Breast epithelium (tissue), 4 donors: ENCODE results near the gene TMEM242. TPM values are rescaled to one million over a fixed set of nuclear protein-coding genes. Genes with fewer than 3 reads are reported as not detected.
A peak's percentile ranks its signal among the peaks of the same experiment; 100 is the strongest.

ENCODE experiments used
- DNase-seq, 2 donors: peaks; one replicate each; pipeline ENCODE4 v3.0.0-alpha.2; 2019; ENCODE audit warnings: low spot score in 2 of 2
- H3K27ac ChIP-seq, 2 donors: fragments of 200-600 bp; sonication (generic) in 1 of 2; one replicate each; pipeline ENCODE4 v1.5.1; 2016 to 2019; ENCODE audit warnings: mild to moderate bottlenecking in 1 of 2
- H3K27me3 ChIP-seq, 2 donors: fragments of 200-600 bp; sonication (generic) in 1 of 2; one replicate each; pipeline versions ENCODE4 v1.5.1 to v1.6.0; 2017 to 2019; ENCODE audit warnings: control low read depth in 1 of 2, mild to moderate bottlenecking in 1 of 2
- H3K36me3 ChIP-seq: fragments of 200-600 bp; one replicate; pipeline ENCODE4 v1.5.1; 2019
- H3K4me1 ChIP-seq, 2 donors: fragments of 200-600 bp; sonication (generic); one replicate each; pipeline ENCODE4 v1.5.1; 2016 to 2019; ENCODE audit warnings: control low read depth in 1 of 2
- H3K4me3 ChIP-seq, 3 donors: fragments of 200-600 bp; sonication (generic); 1 replicate in 2 of 3; 2 replicates in 1 of 3; pipeline ENCODE4 v1.5.1; 2016 to 2019; ENCODE audit warnings: mild to moderate bottlenecking in 3 of 3, moderate library complexity in 2 of 3
- H3K9me3 ChIP-seq, 2 donors: fragments of 200-600 bp; sonication (generic) in 1 of 2; one replicate each; pipeline ENCODE4 v1.5.1; 2016 to 2019; ENCODE audit warnings: control low read depth in 1 of 2
- POLR2A ChIP-seq: fragments of 450-650 bp; IDR thresholded peaks from one replicate; pipeline ENCODE4 v1.6.1; 2016; ENCODE audit warnings: antibody characterized with exemption, mild to moderate bottlenecking, moderate library complexity
- POLR2AphosphoS5 ChIP-seq, 3 donors: sonication (generic); formaldehyde crosslinking; IDR thresholded peaks; one replicate each; pipeline ENCODE4 v1.6.1; 2017; ENCODE audit warnings: antibody characterized with exemption in 3 of 3
- intact Hi-C: fragments of 100-400 bp; cut with DNase I; formaldehyde crosslinking; loops from one replicate; pipeline ENCODE4 v1.15.1; 2023; ENCODE audit warnings: low total_unique reads
- total RNA-seq, 3 donors: library from RNA; depleted of rRNA; stranded (reverse); fragments of >200 nt; gene quantifications; one replicate each; pipeline ENCODE4 v1.1.0, GENCODE V29; 2016
- TF ChIP-seq, protein P1 (sequence below), 3 donors: fragments of 450-650 bp; IDR thresholded peaks; one replicate each; pipeline ENCODE4 v1.5.1; 2016 to 2017; ENCODE audit warnings: antibody characterized with exemption in 3 of 3, mild to moderate bottlenecking in 3 of 3, moderate library complexity in 3 of 3

Gene TMEM242
- total RNA-seq, 3 donors from 2014 or later, result 5.3 to 7.9 (median 7.3) TPM

DNA sequence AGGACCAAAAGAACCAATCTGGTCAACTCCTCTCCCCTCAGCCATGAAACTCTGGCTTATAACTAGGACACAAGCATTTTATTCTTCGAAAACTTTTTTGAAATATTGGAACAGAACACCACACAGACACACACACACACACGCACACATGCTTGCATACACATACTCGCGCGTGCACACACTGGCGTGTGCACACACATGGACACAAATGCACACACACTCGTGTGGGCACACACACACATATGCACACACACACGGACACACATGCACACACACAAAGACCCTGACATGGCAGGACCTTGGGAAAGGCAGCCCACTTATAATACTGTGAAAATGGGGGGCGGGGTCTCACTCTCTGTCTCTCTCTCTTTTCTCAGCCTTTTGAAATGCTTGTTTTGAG, 63.9 kb downstream of the TMEM242 start:
- TF ChIP-seq POLR2AphosphoS5 (IDR thresholded peaks at IDR 0.05) (no peak), POLR2A (no peak)
- TF ChIP-seq, protein P1, sequence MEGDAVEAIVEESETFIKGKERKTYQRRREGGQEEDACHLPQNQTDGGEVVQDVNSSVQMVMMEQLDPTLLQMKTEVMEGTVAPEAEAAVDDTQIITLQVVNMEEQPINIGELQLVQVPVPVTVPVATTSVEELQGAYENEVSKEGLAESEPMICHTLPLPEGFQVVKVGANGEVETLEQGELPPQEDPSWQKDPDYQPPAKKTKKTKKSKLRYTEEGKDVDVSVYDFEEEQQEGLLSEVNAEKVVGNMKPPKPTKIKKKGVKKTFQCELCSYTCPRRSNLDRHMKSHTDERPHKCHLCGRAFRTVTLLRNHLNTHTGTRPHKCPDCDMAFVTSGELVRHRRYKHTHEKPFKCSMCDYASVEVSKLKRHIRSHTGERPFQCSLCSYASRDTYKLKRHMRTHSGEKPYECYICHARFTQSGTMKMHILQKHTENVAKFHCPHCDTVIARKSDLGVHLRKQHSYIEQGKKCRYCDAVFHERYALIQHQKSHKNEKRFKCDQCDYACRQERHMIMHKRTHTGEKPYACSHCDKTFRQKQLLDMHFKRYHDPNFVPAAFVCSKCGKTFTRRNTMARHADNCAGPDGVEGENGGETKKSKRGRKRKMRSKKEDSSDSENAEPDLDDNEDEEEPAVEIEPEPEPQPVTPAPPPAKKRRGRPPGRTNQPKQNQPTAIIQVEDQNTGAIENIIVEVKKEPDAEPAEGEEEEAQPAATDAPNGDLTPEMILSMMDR (IDR thresholded peaks at IDR 0.05), result no peak

DNA sequence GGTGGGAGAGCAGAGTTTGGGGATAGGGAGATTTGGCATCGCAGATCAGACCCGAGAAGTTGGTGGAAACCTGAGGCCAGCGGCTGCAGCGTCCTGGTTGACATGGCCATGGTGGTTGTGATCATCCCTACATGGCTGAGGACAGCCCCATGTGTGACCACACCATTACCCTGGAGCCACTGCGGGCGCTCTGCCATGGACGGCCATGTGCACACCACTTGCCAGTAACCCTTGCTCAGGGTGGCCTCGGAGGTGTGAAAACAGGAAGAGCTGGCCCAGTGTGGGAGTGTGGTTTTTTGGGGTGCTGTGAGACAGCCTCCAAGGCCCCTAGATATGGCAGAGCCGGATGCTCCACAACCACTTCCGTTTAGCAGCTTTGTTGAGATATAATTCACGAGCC, 64.4 kb downstream of the TMEM242 start:
- H3K4me3 ChIP-seq, result no peak overlapping the region
- H3K36me3 ChIP-seq, result no peaks in the 10 kb centered on the region
- no peaks in the 10 kb centered on the region for H3K27me3 ChIP-seq
- no peaks in the 10 kb centered on the region for H3K9me3 ChIP-seq
- TF ChIP-seq POLR2AphosphoS5 (IDR thresholded peaks at IDR 0.05) (no peak), POLR2A (no peak)
- TF ChIP-seq, protein P1 (IDR thresholded peaks at IDR 0.05), result no peak
- no peak overlapping the region for H3K27ac ChIP-seq
- no peaks in the 10 kb centered on the region for H3K4me1 ChIP-seq
- intact Hi-C loops, result no loop called here
- no peak for DNase-seq

More for the DNA sequence above, 63.9 kb downstream of the TMEM242 start:
- H3K27ac ChIP-seq, result no peak overlapping the region
- no peak for DNase-seq
- no peaks in the 10 kb centered on the region for H3K27me3 ChIP-seq
- H3K4me3 ChIP-seq, result no peak overlapping the region
- no peaks in the 10 kb centered on the region for H3K4me1 ChIP-seq
- intact Hi-C loops, result no loop called here
- no peaks in the 10 kb centered on the region for H3K36me3 ChIP-seq
- H3K9me3 ChIP-seq, result no peaks in the 10 kb centered on the region

DNA sequence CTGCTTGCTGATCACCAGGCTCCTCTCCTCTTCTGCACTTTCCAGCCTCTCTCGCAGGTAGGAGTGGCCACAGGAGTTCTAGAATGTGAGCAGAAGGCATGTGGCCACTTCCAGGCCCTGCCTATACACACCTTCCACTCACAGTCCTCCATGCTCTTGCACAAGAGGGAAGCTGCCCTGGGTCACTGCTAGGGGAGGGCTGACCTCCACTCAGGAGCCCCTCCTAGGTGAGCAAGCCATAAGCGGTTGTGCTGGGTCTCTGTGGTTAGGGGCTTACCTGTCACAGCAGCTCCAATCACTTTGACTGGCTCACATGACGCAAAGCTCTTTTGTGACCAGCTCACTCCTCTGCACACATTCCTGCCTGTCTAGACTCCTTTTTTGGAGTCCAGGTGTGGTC, 68.2 kb downstream of the TMEM242 start:
- Histone ChIP-seq H3K36me3 (no peaks in the 10 kb centered on the region), H3K9me3 (no peaks in the 10 kb centered on the region), H3K27ac (no peak overlapping the region), H3K27me3 (no peaks in the 10 kb centered on the region), H3K4me1 (peaks cover 0 to 4% of the 10 kb centered on the region in 2 donors), H3K4me3 (no peak overlapping the region)
- intact Hi-C loops, result no loop called here
- TF ChIP-seq POLR2A, result no peak
- no peak for DNase-seq

DNA sequence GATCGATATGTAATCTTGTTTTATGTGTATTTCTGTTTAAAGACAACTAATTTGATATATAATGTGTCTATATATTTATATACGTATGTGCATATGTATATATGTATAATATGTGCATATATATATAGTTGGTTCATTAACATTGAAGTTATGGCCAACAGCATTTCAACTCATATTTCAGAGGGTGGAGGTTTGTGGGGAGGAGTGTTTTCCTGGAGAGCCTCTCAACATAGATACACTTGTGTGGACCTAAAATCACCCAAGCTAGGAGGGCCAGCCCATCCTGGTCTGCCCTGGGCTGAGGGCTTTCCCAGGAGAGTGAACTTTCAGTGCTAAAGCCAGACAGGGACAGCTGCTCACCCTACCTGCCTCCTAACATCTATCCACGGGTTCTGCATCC, 68.8 kb downstream of the TMEM242 start:
- DNase-seq, result no peak
- no peaks in the 10 kb centered on the region for H3K36me3 ChIP-seq
- peak overlapping the region in 1 of 2 donors; percentile 83 for H3K27ac ChIP-seq
- intact Hi-C loops, result no loop called here
- H3K4me3 ChIP-seq, result no peak overlapping the region
- TF ChIP-seq POLR2A (no peak), POLR2AphosphoS5 (IDR thresholded peaks at IDR 0.05) (no peak)
- TF ChIP-seq, protein P1 (IDR thresholded peaks at IDR 0.05), result no peak
- H3K27me3 ChIP-seq, result no peaks in the 10 kb centered on the region
- no peaks in the 10 kb centered on the region for H3K9me3 ChIP-seq
- peaks cover 0 to 4% of the 10 kb centered on the region in 2 donors for H3K4me1 ChIP-seq

DNA sequence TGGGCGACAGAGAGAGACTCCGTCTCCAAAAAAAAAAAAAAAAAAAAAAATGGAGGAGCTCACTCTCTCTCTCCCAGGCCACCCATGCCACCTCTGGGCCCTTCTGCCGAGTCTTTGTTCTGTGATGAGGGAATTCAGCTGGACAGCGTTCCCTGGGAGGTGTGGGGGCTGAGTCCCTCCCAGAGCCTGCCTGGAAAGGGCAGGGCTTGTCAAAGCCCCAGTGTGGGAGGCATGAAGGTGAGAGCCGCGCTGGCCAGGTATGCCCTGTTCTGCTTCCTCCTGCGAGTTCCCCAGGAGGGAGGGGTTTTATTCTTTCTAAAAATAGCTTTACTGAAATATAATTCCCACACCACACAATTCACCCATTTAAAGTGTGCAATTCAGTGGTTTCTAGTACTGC, 69.6 kb downstream of the TMEM242 start:
- Histone ChIP-seq H3K4me1 (peaks cover 0 to 4% of the 10 kb centered on the region in 2 donors), H3K27me3 (no peaks in the 10 kb centered on the region), H3K9me3 (no peaks in the 10 kb centered on the region), H3K4me3 (no peak overlapping the region), H3K36me3 (no peaks in the 10 kb centered on the region), H3K27ac (peak overlapping the region in 1 of 2 donors; percentile 83)
- intact Hi-C loops, result no loop called here
- DNase-seq, result peak in 1 of 2 donors; percentile 61
- TF ChIP-seq POLR2AphosphoS5 (IDR thresholded peaks at IDR 0.05) (peak in 1 of 3 donors; percentile 27), POLR2A (no peak)

DNA sequence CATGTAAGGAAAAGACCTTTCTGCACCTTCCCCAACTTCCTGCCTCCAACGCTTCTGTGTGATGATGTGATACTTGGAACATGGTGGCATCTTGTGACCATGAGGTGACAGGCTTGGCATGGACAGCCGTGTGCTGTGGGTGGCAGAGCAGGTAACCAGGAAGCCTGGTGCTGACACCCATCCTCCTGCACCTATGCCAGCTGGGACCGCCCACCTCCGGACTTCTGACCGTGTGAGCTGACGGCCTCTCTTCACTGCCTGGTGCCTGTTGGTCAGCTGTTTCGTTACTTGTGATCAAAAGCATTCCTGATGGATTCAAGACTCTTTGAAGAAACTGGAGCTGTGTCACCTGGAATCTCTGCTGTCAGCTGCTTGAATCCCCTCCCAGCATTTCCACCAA, 70.3 kb downstream of the TMEM242 start:
- intact Hi-C loops, result no loop called here
- TF ChIP-seq, protein P1 (IDR thresholded peaks at IDR 0.05), result no peak
- peak in 1 of 3 donors; percentile 50 for TF ChIP-seq POLR2AphosphoS5 (IDR thresholded peaks at IDR 0.05)
- TF ChIP-seq POLR2A, result no peak
- H3K27me3 ChIP-seq, result no peaks in the 10 kb centered on the region
- peaks cover 0 to 4% of the 10 kb centered on the region in 2 donors for H3K4me1 ChIP-seq
- no peaks in the 10 kb centered on the region for H3K9me3 ChIP-seq
- H3K36me3 ChIP-seq, result no peaks in the 10 kb centered on the region
- peak in 1 of 2 donors; percentile 78 for DNase-seq
- H3K27ac ChIP-seq, result peak overlapping the region; percentile 45 to 83
- no peak overlapping the region for H3K4me3 ChIP-seq
